ENCODE measurements around the gene PSMB7.

The PSMB7 gene

GRCh38 chr9:124308606-124309491 lies 106.4 kb downstream of the PSMB7 start:
- H3K4me3 ChIP-seq (ENCODE audit: low read depth, low read length) = no peak overlapping the region
- no peak for DNase-seq (ENCODE audit: low read depth)
- TF ChIP-seq MYC (IDR thresholded peaks at IDR 0.05; ENCODE audit: low read depth, low read length) (no peak), POLR2A (IDR thresholded peaks at IDR 0.05; ENCODE audit: extremely low read depth, insufficient read length) (no peak), CTCF (IDR thresholded peaks at IDR 0.05; ENCODE audit: low read depth, low read length) (no peak), MAX (IDR thresholded peaks at IDR 0.05; ENCODE audit: low read depth, low read length) (no peak)

- TF ChIP-seq POLR2A (IDR thresholded peaks at IDR 0.05; ENCODE audit: extremely low read depth, insufficient read length) (no peak), MYC (IDR thresholded peaks at IDR 0.05; ENCODE audit: low read depth, low read length) (no peak), MAX (IDR thresholded peaks at IDR 0.05; ENCODE audit: low read depth, low read length) (no peak), CTCF (IDR thresholded peaks at IDR 0.05; ENCODE audit: low read depth, low read length) (no peak)
- H3K4me3 ChIP-seq (ENCODE audit: low read depth, low read length) = no peak overlapping the region
- DNase-seq (ENCODE audit: low read depth) = no peak
Measured at GRCh38 chr9:124307379-124308030, 107.7 kb downstream of the PSMB7 start.

- peak; percentile 74 for DNase-seq (ENCODE audit: low read depth)
- TF ChIP-seq MAX (IDR thresholded peaks at IDR 0.05; ENCODE audit: low read depth, low read length) = no peak
- H3K4me3 ChIP-seq (ENCODE audit: low read depth, low read length) = no peak overlapping the region
Measured at GRCh38 chr9:124306098-124306735, 109.0 kb downstream of the PSMB7 start.

GRCh38 chr9:124304285-124304684 lies 111.0 kb downstream of the PSMB7 start:
- TF ChIP-seq MAX (IDR thresholded peaks at IDR 0.05; ENCODE audit: low read depth, low read length) (no peak), POLR2A (IDR thresholded peaks at IDR 0.05; ENCODE audit: extremely low read depth, insufficient read length) (no peak), MYC (IDR thresholded peaks at IDR 0.05; ENCODE audit: low read depth, low read length) (no peak), CTCF (IDR thresholded peaks at IDR 0.05; ENCODE audit: low read depth, low read length) (no peak)
- no peak overlapping the region for H3K4me3 ChIP-seq (ENCODE audit: low read depth, low read length)
- DNase-seq (ENCODE audit: low read depth) = no peak

- no peak overlapping the region for H3K4me3 ChIP-seq (ENCODE audit: low read depth, low read length)
- no peak for DNase-seq (ENCODE audit: low read depth)
- no peak for TF ChIP-seq MAX (IDR thresholded peaks at IDR 0.05; ENCODE audit: low read depth, low read length)
- no peak for TF ChIP-seq POLR2A (IDR thresholded peaks at IDR 0.05; ENCODE audit: extremely low read depth, insufficient read length)
- no peak for TF ChIP-seq MYC (IDR thresholded peaks at IDR 0.05; ENCODE audit: low read depth, low read length)
- no peak for TF ChIP-seq CTCF (IDR thresholded peaks at IDR 0.05; ENCODE audit: low read depth, low read length)
Measured at GRCh38 chr9:124303762-124304161, 111.5 kb downstream of the PSMB7 start.

All from NB4 (cell line).